Brain microvascular endothelial cell (primary cell): Measurements from ENCODE around the gene PPP1R1C.

ENCODE experiments used
- DNase-seq: peaks from one replicate; pipeline ENCODE4 v3.0.0-alpha.2; 2020
- H3K27ac ChIP-seq: fragments of 250-450 bp; sonication (Bioruptor Pico); 2 replicates; pipeline ENCODE4 v1.5.1; 2020; ENCODE audit warnings: mild to moderate bottlenecking, moderate library complexity
- H3K27me3 ChIP-seq: fragments of 250-450 bp; sonication (Bioruptor Pico); replicated peaks from 2 replicates; pipeline ENCODE4 v1.5.1; 2020; ENCODE audit warnings: mild to moderate bottlenecking
- H3K36me3 ChIP-seq: fragments of 250-450 bp; sonication (Bioruptor Pico); replicated peaks from 2 replicates; pipeline ENCODE4 v1.5.1; 2020; ENCODE audit warnings: mild to moderate bottlenecking
- H3K4me3 ChIP-seq: 2 replicates; pipeline ENCODE4 v1.5.1; 2011; ENCODE audit warnings: low read depth, mild to moderate bottlenecking, control low read depth, low read length, moderate library complexity
- CTCF ChIP-seq: IDR thresholded peaks from 2 replicates; pipeline ENCODE4 v1.5.1; 2011; ENCODE audit warnings: low read depth, mild to moderate bottlenecking, moderate library complexity, low read length, control low read depth, inconsistent platforms; ENCODE audit errors: missing control alignments
- in situ Hi-C: cut with HindIII; loops from 2 replicates; pipeline ENCODE4 v1.10.0; 2017; ENCODE audit warnings: low sequenced_read_pairs, low pct_ligation_motif_present

The PPP1R1C gene

GRCh38 chr2:182031956-182032355 lies 46.3 kb downstream of the PPP1R1C start:
- no peaks in the 10 kb centered on the region for H3K36me3 ChIP-seq
- H3K27ac ChIP-seq: no peak overlapping the region
- H3K4me3 ChIP-seq: no peak overlapping the region
- no peaks in the 10 kb centered on the region for H3K27me3 ChIP-seq
- in situ Hi-C loops: no loop called here
- DNase-seq: no peak
- no peak for TF ChIP-seq CTCF

GRCh38 chr2:182033449-182033848 lies 47.8 kb downstream of the PPP1R1C start:
- Histone ChIP-seq H3K36me3 (no peaks in the 10 kb centered on the region), H3K27me3 (no peaks in the 10 kb centered on the region), H3K27ac (no peak overlapping the region), H3K4me3 (no peak overlapping the region)
- no peak for DNase-seq
- in situ Hi-C loops: no loop called here
- TF ChIP-seq CTCF: no peak

DNA sequence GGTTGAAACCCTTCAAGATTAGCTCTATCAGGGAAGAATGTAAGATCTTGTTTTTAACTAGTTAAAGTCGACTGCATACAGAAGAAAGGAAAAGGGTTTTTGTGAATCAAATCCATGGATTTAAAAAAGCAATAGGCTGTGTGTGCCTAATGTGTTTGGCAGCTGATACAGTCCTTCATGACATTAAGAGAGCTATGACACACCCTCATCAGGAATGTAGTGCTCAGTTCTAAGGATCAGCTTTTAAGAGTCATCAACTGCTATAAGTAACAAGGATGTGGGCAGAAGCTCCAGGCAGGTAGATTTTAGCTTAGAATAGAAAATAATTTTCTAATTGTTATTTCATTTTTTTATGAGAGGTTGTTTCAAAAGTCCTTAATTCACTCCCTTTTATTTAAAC lies 52.9 kb downstream of the PPP1R1C start:
- H3K36me3 ChIP-seq: no peaks in the 10 kb centered on the region
- H3K27ac ChIP-seq: no peak overlapping the region
- no peaks in the 10 kb centered on the region for H3K27me3 ChIP-seq
- H3K4me3 ChIP-seq: no peak overlapping the region
- peak; percentile 49 for DNase-seq
- in situ Hi-C loops: no loop called here
- no peak for TF ChIP-seq CTCF

- in situ Hi-C loops: no loop called here
- no peak overlapping the region for H3K4me3 ChIP-seq
- H3K27ac ChIP-seq: no peak overlapping the region
- no peak for TF ChIP-seq CTCF
- no peaks in the 10 kb centered on the region for H3K27me3 ChIP-seq
- H3K36me3 ChIP-seq: no peaks in the 10 kb centered on the region
- DNase-seq: no peak
These were observed 57.4 kb downstream of the PPP1R1C start for GRCh38 chr2:182043021-182043420.

- no peaks in the 10 kb centered on the region for H3K36me3 ChIP-seq
- no peak overlapping the region for H3K27ac ChIP-seq
- H3K27me3 ChIP-seq: no peaks in the 10 kb centered on the region
- in situ Hi-C loops: no loop called here
- no peak overlapping the region for H3K4me3 ChIP-seq
- no peak for DNase-seq
- no peak for TF ChIP-seq CTCF
These were observed 58.2 kb downstream of the PPP1R1C start for GRCh38 chr2:182043861-182044260.

DNA sequence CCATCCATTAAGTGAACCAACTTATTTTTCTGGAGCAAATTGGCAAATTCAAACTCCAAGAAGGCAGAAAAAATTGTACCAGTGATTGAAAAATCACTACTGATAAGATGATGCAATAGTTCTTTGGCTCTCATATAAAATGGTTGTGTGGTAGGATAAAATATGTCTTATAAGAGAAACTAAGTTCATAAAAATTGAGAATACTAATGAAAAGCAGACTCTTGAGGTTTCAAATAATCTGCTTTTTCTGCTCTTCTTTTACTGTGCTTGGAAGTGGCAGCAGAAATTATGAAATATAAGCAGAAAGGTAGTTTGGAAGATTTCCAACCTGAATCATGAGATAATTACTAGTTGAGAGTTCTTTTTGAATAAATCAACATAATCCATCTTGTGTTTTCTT lies 61.9 kb downstream of the PPP1R1C start:
- in situ Hi-C loops: no loop called here

More for the DNA sequence above, 61.9 kb downstream of the PPP1R1C start:
- no peaks in the 10 kb centered on the region for H3K36me3 ChIP-seq
- TF ChIP-seq CTCF: no peak
- H3K4me3 ChIP-seq: no peak overlapping the region
- no peak for DNase-seq
- no peak overlapping the region for H3K27ac ChIP-seq
- no peaks in the 10 kb centered on the region for H3K27me3 ChIP-seq
